ENCODE data around the gene FSIP1. TPM values are rescaled to one million over a fixed set of nuclear protein-coding genes. Genes with fewer than 3 reads are reported as not detected.

Gene FSIP1
- total RNA-seq, 1 experiment from 2014 or later: 0.61 TPM

DNA sequence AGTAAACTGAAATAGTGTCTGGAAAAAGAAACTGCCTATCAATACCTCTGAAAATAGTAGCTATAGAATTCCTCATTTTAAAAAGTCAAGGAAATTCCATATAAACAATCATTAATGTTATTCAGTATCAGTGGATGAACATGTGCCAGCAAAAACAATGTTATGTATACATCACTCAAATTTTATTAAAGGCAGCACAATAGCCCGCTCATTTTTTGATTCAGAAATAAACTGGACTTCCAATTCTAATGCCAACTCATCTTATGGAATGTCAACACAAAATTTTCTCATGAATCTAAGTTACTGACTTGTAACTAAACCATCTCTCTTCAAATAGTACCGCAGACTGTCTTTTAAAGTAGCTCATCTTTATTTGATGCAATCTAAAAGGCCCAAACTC lies 182.8 kb downstream of the FSIP1 start (continued):
- no peak for TF ChIP-seq CDX4 (CRISPR knock-in tag; IDR thresholded peaks at IDR 0.05; ENCODE audit: borderline replicate concordance)
- TF ChIP-seq TEAD1 (CRISPR knock-in tag; IDR thresholded peaks at IDR 0.05): no peak
- no peak for TF ChIP-seq ARID4B (CRISPR knock-in tag; IDR thresholded peaks at IDR 0.05; ENCODE audit: borderline replicate concordance)

DNA sequence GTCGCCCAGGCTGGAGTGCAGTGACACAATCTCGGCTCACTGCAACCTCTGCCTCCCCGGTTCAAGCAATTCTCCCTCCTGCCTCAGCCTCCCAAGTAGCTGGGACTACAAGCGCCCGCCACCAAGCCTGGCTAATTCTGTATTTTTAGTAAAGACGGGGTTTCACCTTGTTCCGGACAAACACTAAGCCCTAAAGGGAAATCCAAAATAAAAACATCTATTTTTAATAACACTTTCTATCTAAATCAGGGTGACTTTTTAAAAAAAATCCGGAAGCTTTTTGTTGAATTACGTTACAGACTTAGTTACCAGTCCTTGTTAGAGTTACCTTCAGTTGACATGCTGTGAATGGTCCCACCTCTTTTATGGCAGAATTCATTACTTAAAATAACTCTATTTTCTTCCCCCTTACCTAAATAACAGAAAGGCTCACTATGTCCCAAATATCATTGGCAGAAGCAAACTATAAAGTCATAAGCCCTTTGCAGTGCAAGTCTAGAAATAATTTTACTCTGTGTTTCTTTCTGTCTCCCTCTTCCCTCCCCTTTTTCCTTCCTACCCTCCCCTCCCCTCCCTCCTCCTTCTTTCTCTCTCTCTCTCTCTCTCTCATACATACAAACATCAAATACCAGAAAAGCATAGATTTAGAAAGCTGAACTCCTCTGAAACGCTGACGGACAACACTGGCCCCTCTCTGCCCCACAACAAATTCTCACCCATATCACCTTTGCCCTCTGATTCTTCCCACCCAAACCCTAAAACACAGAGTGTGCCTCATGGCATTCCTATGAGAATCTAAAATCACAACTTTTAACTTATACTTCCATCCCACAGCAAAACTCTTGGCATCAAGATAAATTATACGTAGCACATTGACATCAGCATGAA lies 183.4 kb downstream of the FSIP1 start:
- Mint-ChIP-seq H3K9me3 (no peaks in the 10 kb centered on the region), H3K27ac (no peak overlapping the region), H3K4me1 (peaks cover 13% of the 10 kb centered on the region), H3K36me3 (peaks cover 19% of the 10 kb centered on the region), H3K27me3 (ENCODE audit: low read depth) (no peaks in the 10 kb centered on the region), H3K4me3 (no peak overlapping the region)
- CTCF ChIA-PET: interaction anchor here (0.7 to 2.4 kb wide), 5 partner anchors 18 to 900 kb away, joined by 3 to 15 read pairs (median 4); partner anchors contain the start of gene THBS1
- ATAC-seq: no peak
- TF ChIP-seq CDX4 (CRISPR knock-in tag; IDR thresholded peaks at IDR 0.05; ENCODE audit: borderline replicate concordance): no peak
- TF ChIP-seq, protein P1, sequence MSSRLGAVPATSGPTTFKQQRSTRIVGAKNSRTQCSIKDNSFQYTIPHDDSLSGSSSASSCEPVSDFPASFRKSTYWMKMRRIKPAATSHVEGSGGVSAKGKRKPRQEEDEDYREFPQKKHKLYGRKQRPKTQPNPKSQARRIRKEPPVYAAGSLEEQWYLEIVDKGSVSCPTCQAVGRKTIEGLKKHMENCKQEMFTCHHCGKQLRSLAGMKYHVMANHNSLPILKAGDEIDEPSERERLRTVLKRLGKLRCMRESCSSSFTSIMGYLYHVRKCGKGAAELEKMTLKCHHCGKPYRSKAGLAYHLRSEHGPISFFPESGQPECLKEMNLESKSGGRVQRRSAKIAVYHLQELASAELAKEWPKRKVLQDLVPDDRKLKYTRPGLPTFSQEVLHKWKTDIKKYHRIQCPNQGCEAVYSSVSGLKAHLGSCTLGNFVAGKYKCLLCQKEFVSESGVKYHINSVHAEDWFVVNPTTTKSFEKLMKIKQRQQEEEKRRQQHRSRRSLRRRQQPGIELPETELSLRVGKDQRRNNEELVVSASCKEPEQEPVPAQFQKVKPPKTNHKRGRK (CRISPR knock-in tag; IDR thresholded peaks at IDR 0.05; ENCODE audit: borderline replicate concordance): no peak
- no peak for TF ChIP-seq ZNF138 (CRISPR knock-in tag; conservative IDR thresholded peaks at IDR 0.05)
- no peak for TF ChIP-seq E2F1 (CRISPR knock-in tag; IDR thresholded peaks at IDR 0.05)
- TF ChIP-seq JUN (CRISPR knock-in tag; IDR thresholded peaks at IDR 0.05): no peak
- no peak for TF ChIP-seq NR3C1 (CRISPR knock-in tag; conservative IDR thresholded peaks at IDR 0.05; ENCODE audit: low read depth)
- TF ChIP-seq GRHL2 (CRISPR knock-in tag; IDR thresholded peaks at IDR 0.05; ENCODE audit: insufficient replicate concordance, severe bottlenecking): no peak
- no peak for DNase-seq (ENCODE audit: low spot score)
- POLR2A ChIA-PET: no interaction called here

- no peak overlapping the region for H3K4me3 Mint-ChIP-seq
- POLR2A ChIA-PET: no interaction called here
- DNase-seq (ENCODE audit: low spot score): no peak
- no peak for ATAC-seq
- TF ChIP-seq ESRRA (CRISPR knock-in tag; IDR thresholded peaks at IDR 0.05; ENCODE audit: borderline replicate concordance): no peak
- TF ChIP-seq, protein P2, sequence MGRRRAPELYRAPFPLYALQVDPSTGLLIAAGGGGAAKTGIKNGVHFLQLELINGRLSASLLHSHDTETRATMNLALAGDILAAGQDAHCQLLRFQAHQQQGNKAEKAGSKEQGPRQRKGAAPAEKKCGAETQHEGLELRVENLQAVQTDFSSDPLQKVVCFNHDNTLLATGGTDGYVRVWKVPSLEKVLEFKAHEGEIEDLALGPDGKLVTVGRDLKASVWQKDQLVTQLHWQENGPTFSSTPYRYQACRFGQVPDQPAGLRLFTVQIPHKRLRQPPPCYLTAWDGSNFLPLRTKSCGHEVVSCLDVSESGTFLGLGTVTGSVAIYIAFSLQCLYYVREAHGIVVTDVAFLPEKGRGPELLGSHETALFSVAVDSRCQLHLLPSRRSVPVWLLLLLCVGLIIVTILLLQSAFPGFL (CRISPR knock-in tag; IDR thresholded peaks at IDR 0.05; ENCODE audit: borderline replicate concordance): no peak
- TF ChIP-seq NFE2L1 (CRISPR knock-in tag; IDR thresholded peaks at IDR 0.05): no peak
- TF ChIP-seq NFYB (CRISPR knock-in tag; conservative IDR thresholded peaks at IDR 0.05; ENCODE audit: low read depth): no peak
- TF ChIP-seq CREB1 (CRISPR knock-in tag; IDR thresholded peaks at IDR 0.05): no peak
- no peak for TF ChIP-seq CBFB (CRISPR knock-in tag; IDR thresholded peaks at IDR 0.05; ENCODE audit: low read depth)
- peaks cover 13% of the 10 kb centered on the region for H3K4me1 Mint-ChIP-seq
- no peak overlapping the region for H3K27ac Mint-ChIP-seq
- no peaks in the 10 kb centered on the region for H3K9me3 Mint-ChIP-seq
- peaks cover 28% of the 10 kb centered on the region for H3K36me3 Mint-ChIP-seq
- CTCF ChIA-PET: interaction anchor here (0.7 to 2.4 kb wide), 4 partner anchors 17 to 899 kb away, joined by 3 to 15 read pairs (median 4); partner anchors contain the start of gene THBS1
- H3K27me3 Mint-ChIP-seq (ENCODE audit: low read depth): no peaks in the 10 kb centered on the region
These were observed 184.3 kb downstream of the FSIP1 start for GRCh38 chr15:39598186-39598850.
